Neuronal stem cell (in vitro differentiated cells): Measurements from ENCODE around the gene DBI.

Source experiments
- DNase-seq: peaks from one replicate; pipeline ENCODE4 v3.0.0-alpha.2; 2013; ENCODE audit warnings: low spot score
- H2AFZ ChIP-seq: one replicate; pipeline ENCODE4 v1.6.1; 2013; ENCODE audit warnings: mild to moderate bottlenecking, low read length, inconsistent platforms
- H2AK5ac ChIP-seq: 2 replicates; pipeline ENCODE4 v1.6.1; 2013; ENCODE audit warnings: low read depth, mild to moderate bottlenecking, inconsistent platforms, low read length, moderate library complexity, mixed read lengths
- H2BK120ac ChIP-seq: 2 replicates; pipeline ENCODE4 v1.6.1; 2013; ENCODE audit warnings: low read depth, mild to moderate bottlenecking, inconsistent platforms, low read length, moderate library complexity, mixed read lengths
- H2BK12ac ChIP-seq: one replicate; pipeline ENCODE4 v1.6.1; 2013; ENCODE audit warnings: low read length, inconsistent platforms
- H2BK15ac ChIP-seq: 2 replicates; pipeline ENCODE4 v1.6.1; 2013; ENCODE audit warnings: mild to moderate bottlenecking, low read length, inconsistent platforms, mixed read lengths
- H2BK5ac ChIP-seq: one replicate; pipeline ENCODE4 v1.6.1; 2013; ENCODE audit warnings: inconsistent platforms, mild to moderate bottlenecking, low read length, moderate library complexity
- H3K14ac ChIP-seq: one replicate; pipeline ENCODE4 v1.6.1; 2013; ENCODE audit warnings: low read length, inconsistent platforms
- H3K18ac ChIP-seq: 2 replicates; pipeline ENCODE4 v1.6.1; 2013; ENCODE audit warnings: low read length, inconsistent platforms
- H3K23ac ChIP-seq: 2 replicates; pipeline ENCODE4 v1.6.1; 2013; ENCODE audit warnings: low read depth, mild to moderate bottlenecking, mixed read lengths, low read length, inconsistent platforms; ENCODE audit not compliant: poor library complexity
- H3K27ac ChIP-seq: replicated peaks from 3 replicates; pipeline ENCODE4 v1.5.1; 2013; ENCODE audit warnings: low read length, inconsistent platforms
- H3K27me3 ChIP-seq, 3 experiments: 2 replicates each; pipeline ENCODE4 v1.6.1; 2013; ENCODE audit warnings: low read length in 3 of 3, mild to moderate bottlenecking in 2 of 3, inconsistent platforms in 1 of 3, low read depth in 1 of 3, mixed read lengths in 1 of 3, moderate library complexity in 1 of 3; ENCODE audit not compliant: control insufficient read depth in 3 of 3, insufficient read depth in 3 of 3
- H3K36me3 ChIP-seq, 2 donors: replicated peaks in 1 of 2; 2 replicates each; pipeline ENCODE4 v1.6.1; 2013; ENCODE audit warnings: low read length in 2 of 2; ENCODE audit not compliant: control insufficient read depth in 2 of 2, insufficient read depth in 2 of 2
- H3K4ac ChIP-seq: 2 replicates; pipeline ENCODE4 v1.6.1; 2013; ENCODE audit warnings: inconsistent platforms, mild to moderate bottlenecking, low read length, moderate library complexity
- H3K4me1 ChIP-seq, 2 donors: 1 replicate in 1 of 2; 2 replicates in 1 of 2; pipeline ENCODE4 v1.6.1; 2013; ENCODE audit warnings: low read length in 2 of 2, low read depth in 1 of 2; ENCODE audit not compliant: control insufficient read depth in 2 of 2, insufficient read depth in 1 of 2
- H3K4me2 ChIP-seq: one replicate; pipeline ENCODE4 v1.6.1; 2013; ENCODE audit warnings: mild to moderate bottlenecking, low read length, inconsistent platforms; ENCODE audit not compliant: insufficient read depth, poor library complexity, severe bottlenecking
- H3K4me3 ChIP-seq, 2 donors: 2 replicates each; pipeline ENCODE4 v1.5.1; 2013; ENCODE audit warnings: low read length in 2 of 2, mild to moderate bottlenecking in 2 of 2, inconsistent platforms in 1 of 2, moderate library complexity in 1 of 2
- H3K79me1 ChIP-seq: one replicate; pipeline ENCODE4 v1.6.1; 2013; ENCODE audit warnings: low read depth, mild to moderate bottlenecking, inconsistent platforms, low read length, moderate library complexity
- H3K9ac ChIP-seq: one replicate; pipeline ENCODE4 v1.6.1; 2013; ENCODE audit warnings: mild to moderate bottlenecking, low read depth, low read length, inconsistent platforms; ENCODE audit not compliant: poor library complexity
- H3K9me3 ChIP-seq, 2 donors: replicated peaks in 1 of 2; 2 replicates each; pipeline versions ENCODE3 to v1.6.1; 2013; ENCODE audit warnings: low read length in 2 of 2, mild to moderate bottlenecking in 2 of 2, inconsistent platforms in 1 of 2, low read depth in 1 of 2, mixed read lengths in 1 of 2, moderate library complexity in 1 of 2; ENCODE audit not compliant: control insufficient read depth in 2 of 2, insufficient read depth in 1 of 2
- H4K8ac ChIP-seq: one replicate; pipeline ENCODE4 v1.6.1; 2013; ENCODE audit warnings: low read depth, mild to moderate bottlenecking, inconsistent platforms, low read length, moderate library complexity
- H4K91ac ChIP-seq: one replicate; pipeline ENCODE4 v1.6.1; 2013; ENCODE audit warnings: low read length, low read depth, mild to moderate bottlenecking, inconsistent platforms; ENCODE audit not compliant: poor library complexity
- WGBS, 2 donors: extraction: QIAGEN DNeasy Blood & Tissue Kit; methylation state at CpG; one replicate each; pipeline ENCODE4 v1.1.7; 2013; ENCODE audit warnings: missing lambda C conversion rate in 2 of 2, mixed read lengths in 1 of 2; ENCODE audit not compliant: insufficient read length in 2 of 2, insufficient replicate concordance in 1 of 2; ENCODE audit errors: extremely low coverage in 2 of 2; 5-methylcytosine and 5-hydroxymethylcytosine counted together

The DBI gene

GRCh38 chr2:119333360-119333759 is 33.4 kb upstream of the DBI start:
- Histone ChIP-seq H3K27ac (no peak overlapping the region), H4K91ac (no peak overlapping the region), H3K18ac (no peak overlapping the region), H3K9ac (no peak overlapping the region), H3K9me3 (no peaks in the 10 kb centered on the region), H2BK120ac (no peak overlapping the region), H2BK12ac (no peak overlapping the region), H3K36me3 (no peaks in the 10 kb centered on the region), H3K27me3 (no peaks in the 10 kb centered on the region), H2AK5ac (no peak overlapping the region), H2AFZ (no peak overlapping the region), H3K23ac (no peak overlapping the region), H2BK5ac (no peak overlapping the region), H3K4me2 (no peak overlapping the region), H3K4ac (no peak overlapping the region), H3K14ac (no peak overlapping the region), H3K79me1 (no peaks in the 10 kb centered on the region), H3K4me3 (no peak overlapping the region), H4K8ac (no peak overlapping the region), H3K4me1 (peaks cover 0 to 5% of the 10 kb centered on the region in 2 donors), H2BK15ac (no peak overlapping the region)
- DNase-seq = no peak
- WGBS, 2 donors = no CpG with 5 or more reads among the region's 3 CpGs

GRCh38 chr2:119333833-119334232 is 32.9 kb upstream of the DBI start:
- Histone ChIP-seq H3K27me3 (no peaks in the 10 kb centered on the region), H3K27ac (no peak overlapping the region), H2AK5ac (no peak overlapping the region), H2BK5ac (no peak overlapping the region), H3K14ac (no peak overlapping the region), H4K8ac (no peak overlapping the region), H2BK120ac (no peak overlapping the region), H3K18ac (no peak overlapping the region), H3K9me3 (no peaks in the 10 kb centered on the region), H3K36me3 (no peaks in the 10 kb centered on the region), H2BK12ac (no peak overlapping the region), H4K91ac (no peak overlapping the region), H3K4me3 (no peak overlapping the region), H2AFZ (no peak overlapping the region), H2BK15ac (no peak overlapping the region), H3K4me2 (no peak overlapping the region), H3K9ac (no peak overlapping the region), H3K4ac (no peak overlapping the region), H3K79me1 (no peaks in the 10 kb centered on the region), H3K4me1 (peaks cover 0 to 6% of the 10 kb centered on the region in 2 donors), H3K23ac (no peak overlapping the region)
- no CpG with 5 or more reads among the region's 2 CpGs for WGBS, 2 donors
- DNase-seq = no peak

GRCh38 chr2:119337749-119338148 is 29.0 kb upstream of the DBI start:
- Histone ChIP-seq H3K18ac (no peak overlapping the region), H2AK5ac (no peak overlapping the region), H3K4me3 (no peak overlapping the region), H3K23ac (no peak overlapping the region), H4K8ac (no peak overlapping the region), H2BK12ac (no peak overlapping the region), H3K27me3 (no peaks in the 10 kb centered on the region), H3K9ac (no peak overlapping the region), H2AFZ (no peak overlapping the region), H3K79me1 (no peaks in the 10 kb centered on the region), H3K14ac (no peak overlapping the region), H3K9me3 (no peaks in the 10 kb centered on the region), H2BK120ac (no peak overlapping the region), H2BK15ac (no peak overlapping the region), H3K4ac (no peak overlapping the region), H3K36me3 (no peaks in the 10 kb centered on the region), H2BK5ac (no peak overlapping the region), H3K27ac (no peak overlapping the region), H3K4me2 (no peak overlapping the region), H4K91ac (no peak overlapping the region), H3K4me1 (peaks cover 0 to 8% of the 10 kb centered on the region in 2 donors)
- no peak for DNase-seq
- WGBS, 2 donors = no CpG with 5 or more reads among the region's 2 CpGs

- Histone ChIP-seq H2BK15ac (no peak overlapping the region), H4K91ac (no peak overlapping the region), H2AK5ac (no peak overlapping the region), H3K36me3 (no peaks in the 10 kb centered on the region), H3K23ac (no peak overlapping the region), H4K8ac (no peak overlapping the region), H3K9ac (no peak overlapping the region), H2BK12ac (no peak overlapping the region), H2BK5ac (no peak overlapping the region), H3K4me2 (no peak overlapping the region), H3K14ac (no peak overlapping the region), H3K4me3 (no peak overlapping the region), H3K27ac (no peak overlapping the region), H3K4ac (no peak overlapping the region), H3K79me1 (no peaks in the 10 kb centered on the region), H3K27me3 (no peaks in the 10 kb centered on the region), H2AFZ (no peak overlapping the region), H2BK120ac (no peak overlapping the region), H3K18ac (no peak overlapping the region), H3K9me3 (no peaks in the 10 kb centered on the region), H3K4me1 (peaks cover 0 to 8% of the 10 kb centered on the region in 2 donors)
- no peak for DNase-seq
- WGBS, 2 donors = no CpG with 5 or more reads among the region's 2 CpGs
Observed at GRCh38 chr2:119338272-119338671, 28.5 kb upstream of the DBI start.
